T-cell (primary cell): ENCODE measurements around the gene SCN4A. TPM values are rescaled to one million over a fixed set of nuclear protein-coding genes. Genes with fewer than 3 reads are reported as not detected.

Source experiments
- ATAC-seq, 4 experiments: fragments of 200-7000 bp in 3 of 4; fragments of 150-1000 bp in 1 of 4; cut with Tn5 transposase; replicated peaks in 1 of 4; 1 replicate in 3 of 4; 2 replicates in 1 of 4; pipeline ENCODE4 v1.10.0; 2021; ENCODE audit warnings: moderate library complexity in 3 of 4, mild to moderate bottlenecking in 2 of 4, moderate number of reproducible peaks in 1 of 4
- CTCF ChIA-PET, 2 donors: fragments of 300-600 bp; sonication (Branson Sonifier 250); formaldehyde crosslinking; loops; one replicate each; lab custom pipeline; 2022; ENCODE audit warnings: antibody characterized with exemption in 2 of 2; lab: Charles Lee
- POLR2A ChIA-PET, 2 donors: fragments of 300-600 bp; sonication (Branson Sonifier 250); formaldehyde crosslinking; loops; one replicate each; lab custom pipeline; 2022; ENCODE audit warnings: antibody characterized with exemption in 2 of 2; lab: Charles Lee
- DNase-seq, 35 experiments: peaks; one replicate each; pipeline versions ENCODE4 v3.0.0 to v3.0.0-alpha.2; 2013 to 2023
- H3K27ac ChIP-seq: one replicate; pipeline ENCODE4 v1.5.1; 2013; ENCODE audit warnings: low read length
- H3K27me3 ChIP-seq, 2 experiments: replicated peaks in 1 of 2; 1 replicate in 1 of 2; 2 replicates in 1 of 2; pipeline versions ENCODE4 v1.6.1 to v1.7.0; 2013; ENCODE audit warnings: low read length in 1 of 2, mixed read lengths in 1 of 2; ENCODE audit not compliant: control insufficient read depth in 2 of 2, insufficient read depth in 2 of 2; ENCODE audit errors: extremely low read depth in 1 of 2
- H3K36me3 ChIP-seq, 2 donors: 1 replicate in 1 of 2; 2 replicates in 1 of 2; pipeline versions ENCODE4 v1.6.1 to v1.7.0; 2013; ENCODE audit warnings: low read length in 1 of 2; ENCODE audit not compliant: control insufficient read depth in 2 of 2, insufficient read depth in 1 of 2; ENCODE audit errors: extremely low read depth in 1 of 2
- H3K4me1 ChIP-seq, 2 experiments: 1 replicate in 1 of 2; 2 replicates in 1 of 2; pipeline versions ENCODE4 v1.6.1 to v1.7.0; 2013; ENCODE audit warnings: low read length in 2 of 2, mixed read lengths in 1 of 2; ENCODE audit not compliant: insufficient read depth in 2 of 2, control insufficient read depth in 1 of 2; ENCODE audit errors: extremely low read depth in 1 of 2
- H3K4me3 ChIP-seq, 2 donors: 1 replicate in 1 of 2; 2 replicates in 1 of 2; pipeline versions ENCODE4 v1.5.1 to v1.7.0; 2013; ENCODE audit warnings: mild to moderate bottlenecking in 2 of 2, low read length in 1 of 2, moderate library complexity in 1 of 2; ENCODE audit not compliant: control insufficient read depth in 1 of 2; ENCODE audit errors: extremely low read depth in 1 of 2
- H3K9me3 ChIP-seq: 2 replicates; pipeline ENCODE4 v1.7.0; 2013
- H3K27ac Mint-ChIP-seq, 2 donors: one replicate each; pipeline ENCODE4 v1.8.0; 2020 to 2021; ENCODE audit warnings: mild to moderate bottlenecking in 2 of 2, mixed read lengths in 2 of 2
- H3K27me3 Mint-ChIP-seq, 2 donors: one replicate each; pipeline ENCODE4 v1.8.0; 2021 to 2022; ENCODE audit warnings: mixed read lengths in 2 of 2
- H3K36me3 Mint-ChIP-seq: one replicate; pipeline ENCODE4 v1.8.0; 2021; ENCODE audit warnings: mixed read lengths
- H3K4me1 Mint-ChIP-seq, 3 donors: one replicate each; pipeline ENCODE4 v1.8.0; 2020 to 2022; ENCODE audit warnings: mixed read lengths in 3 of 3, mild to moderate bottlenecking in 1 of 3
- H3K4me3 Mint-ChIP-seq, 3 donors: one replicate each; pipeline ENCODE4 v1.8.0; 2020 to 2022; ENCODE audit warnings: mild to moderate bottlenecking in 3 of 3, mixed read lengths in 3 of 3, moderate library complexity in 3 of 3
- H3K9me3 Mint-ChIP-seq, 3 donors: one replicate each; pipeline ENCODE4 v1.8.0; 2020 to 2022; ENCODE audit warnings: mixed read lengths in 3 of 3
- WGBS: methylation state at CpG from one replicate; pipeline ENCODE4 v1.1.5; 2013; ENCODE audit warnings: missing lambda C conversion rate; ENCODE audit not compliant: insufficient coverage; 5-methylcytosine and 5-hydroxymethylcytosine counted together
- total RNA-seq, 35 experiments: library from RNA in 6 of 35; stranded (reverse) in 6 of 35; fragments of 120-200 nt in 1 of 35; gene quantifications; one replicate each; pipeline versions ENCODE4 v1.2.1 to v1.2.4 and lab custom pipeline; 2013 to 2026

The SCN4A gene
- total RNA-seq, 5 donors from 2014 or later (not counting 1 experiment from before 2014, with no cell fraction given): 0.13 to 0.18 (median 0.13) TPM; not detected in 2

- H3K9me3 Mint-ChIP-seq: no peaks in the 10 kb centered on the region
- ChIA-PET POLR2A (interaction anchor here (0.7 to 0.8 kb wide), 2 partner anchors 88 to 547 kb away, joined by 4 read pairs; partner anchors contain the start of gene ICAM2 (in 1 of the 2)), CTCF (interaction anchor here in 1 of 2 donors (1.1 to 3.0 kb wide), 3 partner anchors 14 to 94 kb away, joined by 3 to 8 read pairs (median 5); no protein-coding TSS in a partner anchor)
- peaks cover 4 to 14% of the 10 kb centered on the region in 2 donors for H3K36me3 ChIP-seq
- H3K27ac Mint-ChIP-seq: peak within 1 kb of the TSS; percentile 95 to 97
- peaks cover 6% of the 10 kb centered on the region for H3K36me3 Mint-ChIP-seq
- peak in 25 of 35 experiments; percentile 10 to 47 (median 28) for DNase-seq
- H3K4me1 Mint-ChIP-seq: peaks cover 22 to 35% (median 28%) of the 10 kb centered on the region in 3 donors
- no peaks in the 10 kb centered on the region for H3K27me3 ChIP-seq
- peak within 1 kb of the TSS; percentile 70 for H3K27ac ChIP-seq
- peaks cover 7 to 29% of the 10 kb centered on the region in 2 experiments for H3K4me1 ChIP-seq
- no peaks in the 10 kb centered on the region for H3K9me3 ChIP-seq
- H3K4me3 ChIP-seq: peak within 1 kb of the TSS; percentile 67 to 76
- H3K4me3 Mint-ChIP-seq: peak within 1 kb of the TSS; percentile 82 to 90 (median 83)
- ATAC-seq: peak; percentile 69 to 85 (median 74)
- 7% methylated on average over 19 of the region's 19 CpGs for WGBS
- no peaks in the 10 kb centered on the region for H3K27me3 Mint-ChIP-seq
These were observed 40.6 kb downstream of the SCN4A start, which contains the start of gene CD79B for GRCh38 chr17:63931981-63932561. CD79B (minus strand) TSS chr17:63932331; CDS start chr17:63932261, 70 bp downstream.

DNA sequence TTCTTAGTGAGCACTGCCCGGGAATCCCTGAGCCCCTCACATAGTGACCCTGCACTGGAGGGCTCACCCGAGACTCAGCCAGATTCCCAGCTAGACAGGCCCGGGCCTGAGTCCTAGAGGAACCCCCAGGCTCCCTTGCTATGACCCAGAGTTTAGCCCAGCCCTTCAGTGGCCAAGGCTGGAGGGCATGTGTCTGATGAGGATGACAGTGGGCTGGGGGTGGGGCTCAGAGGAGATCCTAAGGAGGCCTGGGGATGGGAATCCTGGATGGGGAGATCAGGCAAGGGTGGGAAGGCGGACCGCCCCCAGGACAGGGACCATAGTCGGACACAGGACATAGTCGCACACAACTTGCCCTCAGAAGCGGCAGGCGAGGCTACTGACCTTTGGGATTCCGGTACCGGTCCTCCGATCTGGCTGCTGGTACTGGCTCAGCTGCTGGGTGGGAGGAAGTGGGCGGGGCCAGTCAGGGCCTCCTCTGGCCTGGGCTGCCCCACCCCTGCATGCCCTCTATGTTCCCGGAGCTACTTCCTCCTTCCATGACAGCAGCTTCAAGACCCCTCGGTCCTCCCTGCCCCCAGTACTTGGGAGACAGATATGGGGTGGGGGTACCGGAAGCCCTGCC is 41.7 kb downstream of the SCN4A start:
- CTCF ChIA-PET: interaction anchor here in 1 of 2 donors (1.1 to 3.0 kb wide), 3 partner anchors 15 to 95 kb away, joined by 3 to 8 read pairs (median 5); no protein-coding TSS in a partner anchor
- Histone ChIP-seq H3K4me1 (peaks cover 7 to 29% of the 10 kb centered on the region in 2 experiments), H3K27me3 (no peaks in the 10 kb centered on the region), H3K9me3 (no peaks in the 10 kb centered on the region), H3K36me3 (peaks cover 4 to 14% of the 10 kb centered on the region in 2 donors), H3K4me3 (peak overlapping the region; percentile 67 to 76), H3K27ac (peak overlapping the region; percentile 70)
- 37% methylated on average over 11 of the region's 16 CpGs for WGBS
- peaks cover 6% of the 10 kb centered on the region for H3K36me3 Mint-ChIP-seq
- H3K4me1 Mint-ChIP-seq: peaks cover 22 to 34% (median 28%) of the 10 kb centered on the region in 3 donors
- peak; percentile 77 to 82 (median 80) for ATAC-seq
- peak overlapping the region; percentile 82 to 90 (median 83) for H3K4me3 Mint-ChIP-seq
- DNase-seq: peak in 34 of 35 experiments; percentile 25 to 77 (median 52)
- H3K27ac Mint-ChIP-seq: peak overlapping the region; percentile 95 to 97
- H3K9me3 Mint-ChIP-seq: no peaks in the 10 kb centered on the region
- POLR2A ChIA-PET: no interaction called here
- H3K27me3 Mint-ChIP-seq: no peaks in the 10 kb centered on the region

- Mint-ChIP-seq H3K36me3 (peaks cover 6% of the 10 kb centered on the region), H3K4me1 (peaks cover 22 to 33% (median 28%) of the 10 kb centered on the region in 3 donors)
- H3K9me3 ChIP-seq: no peaks in the 10 kb centered on the region
These were observed 42.6 kb downstream of the SCN4A start for GRCh38 chr17:63929860-63930766.

DNA sequence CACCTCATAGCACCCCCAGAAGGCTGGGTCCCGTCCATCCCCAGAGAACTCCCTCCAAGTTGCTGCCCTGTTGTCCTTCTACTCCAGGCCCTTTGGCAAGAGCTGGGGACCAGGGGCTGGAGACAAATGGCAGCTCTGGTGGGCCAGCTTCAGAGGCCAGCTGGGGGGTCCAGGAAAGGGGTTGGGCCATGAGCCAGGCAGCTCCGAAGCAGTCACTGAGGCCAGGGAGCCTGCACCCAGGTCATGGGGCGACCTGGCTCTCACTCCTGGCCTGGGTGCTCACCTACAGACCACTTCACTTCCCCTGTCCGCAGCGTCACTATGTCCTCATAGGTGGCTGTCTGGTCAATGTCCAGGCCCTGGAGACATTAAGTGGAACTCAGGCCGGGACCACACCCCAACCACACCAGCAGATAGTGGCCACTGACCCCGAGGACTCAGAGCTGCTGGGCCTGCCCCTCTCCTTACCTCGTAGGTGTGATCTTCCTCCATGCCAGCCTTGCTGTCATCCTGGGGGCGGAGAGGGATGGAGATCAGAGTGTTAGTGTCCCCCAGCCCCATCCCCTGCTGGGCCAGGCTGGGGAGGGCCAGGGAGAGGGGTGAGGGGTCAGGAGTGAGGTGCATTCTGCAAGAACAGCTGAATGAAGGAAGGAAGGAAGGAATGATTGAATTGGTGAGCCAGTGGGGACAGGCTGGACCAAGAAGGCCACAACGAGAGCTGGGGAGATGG is 43.6 kb downstream of the SCN4A start:
- H3K4me3 ChIP-seq: no peak overlapping the region
- H3K27me3 Mint-ChIP-seq: no peaks in the 10 kb centered on the region
- DNase-seq (no peak), ATAC-seq (no peak)
- peak overlapping the region in 1 of 2 donors; percentile 75 for H3K27ac Mint-ChIP-seq
- ChIA-PET CTCF (interaction anchor here in 1 of 2 donors (0.5 to 1.3 kb wide), 3 partner anchors 8 to 9 kb away, joined by 3 to 8 read pairs (median 3); no protein-coding TSS in a partner anchor), POLR2A (no interaction called here)
- WGBS: 87% methylated on average over 8 of the region's 10 CpGs
- peaks cover 7 to 29% of the 10 kb centered on the region in 2 experiments for H3K4me1 ChIP-seq
- H3K4me1 Mint-ChIP-seq: peaks cover 22 to 31% (median 28%) of the 10 kb centered on the region in 3 donors
- H3K4me3 Mint-ChIP-seq: peak overlapping the region in 2 of 3 donors; percentile 34 to 42
- no peaks in the 10 kb centered on the region for H3K9me3 Mint-ChIP-seq
- H3K36me3 ChIP-seq: peaks cover 4 to 14% of the 10 kb centered on the region in 2 donors
- H3K27ac ChIP-seq: no peak overlapping the region
- peaks cover 6% of the 10 kb centered on the region for H3K36me3 Mint-ChIP-seq
- no peaks in the 10 kb centered on the region for H3K27me3 ChIP-seq
- H3K9me3 ChIP-seq: no peaks in the 10 kb centered on the region

More at GRCh38 chr17:63929860-63930766, 42.6 kb downstream of the SCN4A start:
- DNase-seq: no peak
- Histone ChIP-seq H3K27me3 (no peaks in the 10 kb centered on the region), H3K36me3 (peaks cover 4 to 14% of the 10 kb centered on the region in 2 donors), H3K4me3 (peak overlapping the region in 1 of 2 donors; percentile 67), H3K4me1 (peaks cover 7 to 29% of the 10 kb centered on the region in 2 experiments), H3K27ac (peak overlapping the region; percentile 70)
- no peak for ATAC-seq
- Mint-ChIP-seq H3K9me3 (no peaks in the 10 kb centered on the region), H3K27me3 (no peaks in the 10 kb centered on the region), H3K27ac (peak overlapping the region; percentile 95 to 97), H3K4me3 (peak overlapping the region in 2 of 3 donors; percentile 82 to 90)
- ChIA-PET POLR2A (interaction anchor here in 1 of 2 donors (0.6 kb wide), 1 partner anchor 81 kb away, joined by 4 read pairs; no protein-coding TSS in a partner anchor), CTCF (interaction anchor here in 1 of 2 donors (0.5 to 1.3 kb wide), 2 partner anchors 8 to 10 kb away, joined by 3 read pairs; no protein-coding TSS in a partner anchor)
- WGBS: 97% methylated on average over 22 of the region's 24 CpGs

GRCh38 chr17:63928172-63928666 is 44.5 kb downstream of the SCN4A start:
- H3K9me3 Mint-ChIP-seq: no peaks in the 10 kb centered on the region
- H3K36me3 ChIP-seq: peaks cover 4 to 14% of the 10 kb centered on the region in 2 donors
- no peak overlapping the region for H3K27ac Mint-ChIP-seq
- 94% methylated on average over 8 of the region's 10 CpGs for WGBS
- H3K27ac ChIP-seq: no peak overlapping the region
- CTCF ChIA-PET: interaction anchor here in 1 of 2 donors (0.7 to 1.0 kb wide), 2 partner anchors 8 to 256 kb away, joined by 4 to 8 read pairs; no protein-coding TSS in a partner anchor
- DNase-seq: no peak
- no peaks in the 10 kb centered on the region for H3K9me3 ChIP-seq
- H3K4me3 ChIP-seq: no peak overlapping the region
- no peaks in the 10 kb centered on the region for H3K27me3 Mint-ChIP-seq
- H3K27me3 ChIP-seq: no peaks in the 10 kb centered on the region
- H3K36me3 Mint-ChIP-seq: peaks cover 6% of the 10 kb centered on the region
- no peak overlapping the region for H3K4me3 Mint-ChIP-seq
- peaks cover 7 to 29% of the 10 kb centered on the region in 2 experiments for H3K4me1 ChIP-seq
- no peak for ATAC-seq
- POLR2A ChIA-PET: no interaction called here
- peaks cover 22 to 28% (median 28%) of the 10 kb centered on the region in 3 donors for H3K4me1 Mint-ChIP-seq
